HG02973 (cell line): ENCODE results near the gene UGDH.

ENCODE experiments used
- ATAC-seq: cut with Tn5 transposase; IDR thresholded peaks from one replicate; pipeline ENCODE4 v1.9.1; 2021; ENCODE audit warnings: moderate library complexity; ENCODE audit not compliant: unreplicated experiment

The UGDH gene

DNA sequence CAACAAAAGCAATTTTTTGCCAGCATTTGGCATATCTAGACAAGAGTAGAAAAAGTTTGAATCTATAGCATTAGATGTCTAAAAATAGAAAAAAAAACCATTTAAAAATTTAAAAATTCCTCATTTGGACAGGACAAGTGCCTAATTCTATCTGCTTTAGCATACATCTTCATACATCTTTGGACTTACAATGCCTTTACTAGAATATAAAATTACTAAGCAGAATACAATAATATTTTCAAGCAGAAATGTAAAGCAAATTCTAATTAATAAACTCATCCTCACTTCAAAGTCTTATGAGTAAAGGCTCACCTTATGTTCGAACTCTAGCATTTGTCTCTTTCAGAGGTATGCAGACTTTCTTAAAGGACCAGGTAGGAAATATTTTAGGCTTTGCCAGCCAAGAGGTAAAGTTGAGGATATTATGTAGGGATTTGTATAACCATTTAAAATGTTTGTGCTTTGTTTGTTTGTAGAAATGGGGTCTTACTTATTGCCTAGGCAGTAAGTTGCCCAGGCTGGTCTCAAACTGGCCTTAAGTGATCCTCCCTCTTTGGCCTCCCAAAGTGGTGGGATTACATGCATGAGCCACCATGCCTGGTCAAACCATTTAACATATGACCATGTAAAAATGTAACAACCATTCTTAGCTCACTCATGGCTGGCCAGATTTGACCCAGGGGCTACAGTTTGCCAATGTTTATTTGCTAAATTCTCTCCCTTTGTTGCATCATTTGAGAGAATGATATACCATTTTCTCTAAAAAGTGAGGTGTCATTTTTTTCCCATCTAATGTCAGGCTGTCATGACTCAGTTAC, 29.1 kb downstream of the UGDH start:
- no peak for ATAC-seq

- no peak for ATAC-seq
These were observed 31.6 kb downstream of the UGDH start for GRCh38 chr4:39495446-39496213.

GRCh38 chr4:39494354-39494753, 32.9 kb downstream of the UGDH start:
- ATAC-seq = no peak

GRCh38 chr4:39490322-39490721, 36.9 kb downstream of the UGDH start:
- ATAC-seq = no peak

DNA sequence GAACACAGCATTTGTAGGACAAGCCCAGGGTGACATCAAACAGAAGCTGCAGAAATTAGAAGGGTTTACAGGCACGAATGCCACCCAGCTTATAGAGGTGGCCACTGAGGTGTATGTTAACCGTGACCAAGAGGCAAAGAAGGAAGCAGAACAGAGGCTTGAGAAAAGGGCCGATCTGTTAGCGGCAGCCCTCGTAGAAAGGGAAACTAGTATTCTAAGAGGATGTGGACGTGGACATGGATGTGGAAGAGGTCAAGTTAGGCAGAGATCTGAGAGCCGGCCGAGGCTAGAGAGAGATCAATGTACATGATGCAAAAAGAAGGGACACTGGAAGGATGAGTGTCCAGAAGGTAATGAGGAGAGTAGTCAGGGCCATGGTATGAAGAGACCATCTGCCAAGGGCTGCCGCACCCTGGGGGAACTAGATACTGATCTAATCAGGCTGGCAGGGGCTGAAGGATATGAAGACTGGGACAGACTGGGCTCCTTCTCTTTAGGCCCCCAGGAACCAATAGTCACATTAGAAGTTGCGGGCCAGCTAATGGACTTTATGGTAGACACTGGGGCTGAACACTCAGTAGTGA, 40.9 kb downstream of the UGDH start:
- ATAC-seq = no peak

GRCh38 chr4:39484582-39485272, 42.5 kb downstream of the UGDH start:
- no peak for ATAC-seq

GRCh38 chr4:39480902-39481695, 46.1 kb downstream of the UGDH start:
- ATAC-seq = no peak

DNA sequence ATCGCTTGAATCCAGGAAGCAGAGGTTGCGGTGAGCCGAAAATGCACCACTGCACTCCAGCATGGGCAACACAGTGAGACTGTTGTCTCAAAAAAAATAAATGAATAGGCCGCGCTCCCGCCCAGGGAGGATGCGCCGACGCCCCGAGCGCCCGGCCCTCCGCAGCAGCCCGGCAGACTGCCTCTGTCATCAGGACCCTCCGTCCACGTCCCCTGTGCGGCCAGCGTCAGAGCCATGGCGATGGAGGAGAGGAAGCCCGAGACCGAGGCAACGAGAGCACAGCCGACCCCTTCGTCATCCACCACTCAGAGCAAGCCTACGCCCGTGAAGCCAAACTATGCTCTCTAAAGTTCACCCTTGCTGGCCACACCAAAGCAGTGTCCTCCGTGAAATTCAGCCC, 47.0 kb downstream of the UGDH start:
- ATAC-seq = no peak

DNA sequence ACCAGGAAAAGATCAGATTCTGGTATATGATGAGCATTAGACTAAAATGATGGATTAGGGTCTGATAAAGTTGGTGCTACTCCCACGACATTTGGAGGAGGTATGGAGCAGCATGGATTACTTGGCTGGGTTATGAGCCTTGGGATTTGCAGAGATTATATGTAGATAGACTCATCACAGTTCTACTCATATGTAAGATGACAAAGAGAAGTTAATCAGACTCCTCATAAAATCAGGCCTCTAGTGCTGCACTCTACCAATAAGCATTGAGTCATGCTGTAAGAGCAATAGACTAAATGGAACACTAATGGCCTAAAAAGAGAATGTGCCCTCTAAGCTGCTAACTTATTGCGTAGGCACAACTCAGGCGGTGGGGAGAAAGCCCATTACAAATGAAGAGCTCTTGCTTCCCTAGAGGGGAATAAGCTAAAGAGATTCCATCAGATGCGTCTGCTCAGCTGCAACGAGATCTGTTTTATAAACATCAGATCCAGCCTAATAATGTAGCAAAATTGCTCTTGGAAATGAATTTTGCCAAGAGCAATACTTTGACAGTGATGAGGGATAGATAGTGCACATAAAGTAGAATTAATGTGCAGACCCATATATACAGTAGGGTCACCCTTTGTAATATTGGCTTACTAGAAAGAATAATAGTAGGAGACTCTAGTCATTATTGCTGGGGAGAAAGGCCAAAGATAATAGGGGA, 50.9 kb downstream of the UGDH start:
- no peak for ATAC-seq

GRCh38 chr4:39472396-39472795, 54.8 kb downstream of the UGDH start:
- ATAC-seq = no peak

GRCh38 chr4:39470402-39470801, 56.8 kb downstream of the UGDH start:
- ATAC-seq = no peak

GRCh38 chr4:39469429-39470077, 57.7 kb downstream of the UGDH start:
- no peak for ATAC-seq

- no peak for ATAC-seq
These were observed 59.8 kb downstream of the UGDH start for GRCh38 chr4:39467464-39467863.

DNA sequence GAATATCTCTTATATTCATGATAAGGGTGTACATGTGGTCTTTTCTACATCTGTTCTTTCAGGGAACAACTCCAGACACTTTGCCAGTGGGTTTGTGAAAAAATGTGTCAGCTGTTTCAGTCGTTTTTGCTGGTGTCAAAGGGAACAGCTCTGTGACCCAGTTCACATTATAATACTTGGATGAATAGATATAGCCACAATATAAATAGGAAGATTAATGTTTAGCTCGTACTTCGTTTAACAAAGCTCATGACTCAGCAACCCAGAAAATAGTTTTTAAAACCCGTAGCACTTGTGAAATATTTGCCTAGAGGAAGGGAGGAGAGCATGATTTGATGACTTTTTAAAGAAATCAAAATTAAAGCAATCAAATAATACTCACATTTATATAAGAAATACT, 60.5 kb downstream of the UGDH start:
- ATAC-seq = no peak

- ATAC-seq = no peak
These were observed 62.2 kb downstream of the UGDH start for GRCh38 chr4:39464886-39465501.

DNA sequence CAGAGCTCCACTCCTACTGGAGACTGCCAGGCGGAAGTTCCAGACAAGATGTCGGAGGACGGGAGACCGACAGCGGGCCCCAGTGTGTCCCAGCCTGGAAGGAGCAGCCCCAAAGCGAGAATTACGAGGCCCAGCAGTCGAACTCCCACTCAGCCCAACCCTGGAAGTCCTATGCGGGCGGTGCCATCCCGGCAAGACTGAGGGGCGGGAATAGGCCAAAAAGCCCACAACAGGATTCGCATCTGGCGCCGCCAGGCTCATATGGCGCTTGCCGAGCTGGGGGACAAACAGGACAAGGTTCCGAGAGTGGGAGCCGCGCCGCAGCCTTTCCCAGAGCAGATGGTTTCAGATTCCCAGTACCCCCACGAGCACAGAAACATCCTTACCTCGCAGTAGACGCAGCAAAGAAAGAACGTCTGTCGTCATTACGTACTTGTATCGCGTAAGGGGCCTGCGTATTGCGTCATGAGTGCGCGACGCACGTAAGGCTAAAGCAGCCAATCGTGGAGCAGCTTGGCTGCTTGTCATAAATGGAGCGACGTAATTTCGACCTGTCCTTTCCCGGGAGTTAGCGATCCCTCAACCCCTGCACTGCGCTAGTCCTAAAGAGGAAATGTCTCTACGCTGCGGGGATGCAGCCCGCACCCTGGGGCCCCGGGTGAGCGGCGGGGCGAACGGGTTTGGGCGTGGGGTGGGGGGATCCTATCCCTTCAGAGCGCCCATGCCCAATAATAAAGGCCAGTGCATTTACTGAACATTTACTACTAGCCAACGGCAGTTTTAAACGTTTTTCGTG, 68.5 kb downstream of the UGDH start, which contains the start of the genes LIAS and RPL9:
LIAS (plus strand) TSS at position 552 of the 796 bp plus-strand sequence; CDS start at position 614, 62 bp downstream.
RPL9 (minus strand) TSS at position 418 of the 796 bp plus-strand sequence. CDS start 483 bp downstream, outside the sequence.
- peak; percentile 74 for ATAC-seq

- peak; percentile 1 for ATAC-seq
These were observed 69.1 kb downstream of the UGDH start for GRCh38 chr4:39458161-39458504.
